WERI-Rb-1 (cell line): ENCODE measurements around the gene PRKCE.

Experiments used
- DNase-seq: peaks from one replicate; pipeline ENCODE4 v3.0.0-alpha.2; 2020
- H3K27ac ChIP-seq: fragments of 250-450 bp; sonication (Bioruptor Pico); 2 replicates; pipeline ENCODE4 v1.5.1; 2020; ENCODE audit warnings: mild to moderate bottlenecking, moderate library complexity
- H3K27me3 ChIP-seq: fragments of 250-450 bp; sonication (Bioruptor Pico); 2 replicates; pipeline ENCODE4 v1.5.1; 2021; ENCODE audit warnings: mild to moderate bottlenecking, low read depth, moderate library complexity; ENCODE audit not compliant: insufficient read depth, severe bottlenecking
- H3K36me3 ChIP-seq: fragments of 250-450 bp; sonication (Bioruptor Pico); 2 replicates; pipeline ENCODE4 v1.5.1; 2020; ENCODE audit warnings: mild to moderate bottlenecking, moderate library complexity
- H3K4me3 ChIP-seq: 2 replicates; pipeline ENCODE4 v1.5.1; 2011; ENCODE audit warnings: low read depth, mild to moderate bottlenecking, control low read depth, low read length
- H3K9me3 ChIP-seq: fragments of 250-450 bp; sonication (Bioruptor Pico); 2 replicates; pipeline ENCODE4 v1.5.1; 2021; ENCODE audit warnings: mild to moderate bottlenecking, moderate library complexity; ENCODE audit not compliant: severe bottlenecking
- TF ChIP-seq, protein P1 (sequence below): IDR thresholded peaks from 2 replicates; pipeline ENCODE4 v1.5.1; 2011; ENCODE audit warnings: low read depth, mild to moderate bottlenecking, control low read depth, inconsistent platforms, low read length

The PRKCE gene

DNA sequence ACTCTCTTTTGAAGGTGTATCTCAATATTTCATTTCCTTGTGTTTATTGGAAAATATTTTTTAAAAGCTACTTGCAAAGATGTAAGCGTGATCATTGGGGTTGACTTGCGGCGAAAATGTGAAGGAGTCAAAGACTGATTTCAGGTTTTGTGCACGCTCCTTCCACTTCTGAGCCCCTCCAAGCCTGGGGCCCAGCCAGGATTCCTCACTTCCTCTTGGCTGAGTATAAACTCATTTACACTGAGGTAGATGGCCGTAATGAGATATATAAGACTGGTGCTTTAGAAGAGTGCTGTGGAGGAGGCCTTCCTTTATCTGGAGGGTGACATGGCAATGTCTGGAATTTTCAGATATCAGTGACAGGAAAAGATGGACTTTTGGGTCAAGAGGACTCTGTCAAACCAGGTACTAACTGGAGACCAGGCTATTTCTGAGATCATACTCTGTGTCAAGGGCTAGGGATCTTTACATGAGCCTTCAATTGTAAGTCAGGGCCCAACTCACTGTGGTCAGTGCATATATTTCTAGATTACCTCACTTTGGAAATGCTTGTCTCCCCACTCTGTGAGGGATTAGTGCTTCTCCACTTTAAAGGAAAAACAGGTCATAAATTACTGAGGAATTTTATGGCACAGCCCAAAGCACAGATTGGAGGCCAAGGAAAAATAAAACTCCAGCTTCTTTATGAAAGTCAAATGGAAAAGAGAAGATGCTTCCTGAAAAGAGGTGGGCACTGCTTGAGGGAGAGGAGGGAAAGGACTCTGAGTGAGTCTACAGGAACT lies 22.8 kb downstream of the PRKCE start:
- Histone ChIP-seq H3K36me3 (no peaks in the 10 kb centered on the region), H3K27me3 (no peaks in the 10 kb centered on the region), H3K9me3 (no peaks in the 10 kb centered on the region), H3K4me3 (no peak overlapping the region), H3K27ac (no peak overlapping the region)
- TF ChIP-seq, protein P1, sequence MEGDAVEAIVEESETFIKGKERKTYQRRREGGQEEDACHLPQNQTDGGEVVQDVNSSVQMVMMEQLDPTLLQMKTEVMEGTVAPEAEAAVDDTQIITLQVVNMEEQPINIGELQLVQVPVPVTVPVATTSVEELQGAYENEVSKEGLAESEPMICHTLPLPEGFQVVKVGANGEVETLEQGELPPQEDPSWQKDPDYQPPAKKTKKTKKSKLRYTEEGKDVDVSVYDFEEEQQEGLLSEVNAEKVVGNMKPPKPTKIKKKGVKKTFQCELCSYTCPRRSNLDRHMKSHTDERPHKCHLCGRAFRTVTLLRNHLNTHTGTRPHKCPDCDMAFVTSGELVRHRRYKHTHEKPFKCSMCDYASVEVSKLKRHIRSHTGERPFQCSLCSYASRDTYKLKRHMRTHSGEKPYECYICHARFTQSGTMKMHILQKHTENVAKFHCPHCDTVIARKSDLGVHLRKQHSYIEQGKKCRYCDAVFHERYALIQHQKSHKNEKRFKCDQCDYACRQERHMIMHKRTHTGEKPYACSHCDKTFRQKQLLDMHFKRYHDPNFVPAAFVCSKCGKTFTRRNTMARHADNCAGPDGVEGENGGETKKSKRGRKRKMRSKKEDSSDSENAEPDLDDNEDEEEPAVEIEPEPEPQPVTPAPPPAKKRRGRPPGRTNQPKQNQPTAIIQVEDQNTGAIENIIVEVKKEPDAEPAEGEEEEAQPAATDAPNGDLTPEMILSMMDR: no peak
- no peak for DNase-seq

DNA sequence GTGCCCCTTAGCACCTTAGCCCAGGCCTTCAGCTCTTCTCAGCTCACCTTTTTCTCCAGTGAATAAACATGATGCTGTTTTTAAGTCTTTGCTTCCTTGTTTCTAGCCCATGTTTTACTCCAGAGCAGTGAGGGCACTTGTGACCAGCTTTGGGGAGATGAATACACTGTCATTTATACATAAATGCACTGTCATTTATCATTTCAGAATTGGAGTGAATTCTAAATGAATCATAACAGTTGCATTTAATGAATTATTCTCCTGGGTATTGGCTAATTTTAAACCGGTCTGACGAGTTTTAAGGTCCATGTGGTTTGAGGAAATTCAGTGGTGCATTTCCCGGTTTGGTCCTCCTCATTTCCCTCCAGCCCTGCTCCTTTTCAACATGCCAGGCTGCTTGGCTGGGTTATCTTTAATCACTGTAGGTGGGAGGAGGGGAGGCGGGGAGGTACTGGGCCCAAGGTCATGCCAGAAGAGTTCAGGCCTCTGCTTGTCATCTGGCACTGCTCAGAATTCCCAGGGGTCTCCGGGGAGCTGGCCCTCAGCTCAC lies 23.9 kb downstream of the PRKCE start:
- H3K9me3 ChIP-seq: no peaks in the 10 kb centered on the region
- no peak for DNase-seq
- H3K4me3 ChIP-seq: no peak overlapping the region
- H3K36me3 ChIP-seq: no peaks in the 10 kb centered on the region
- no peak overlapping the region for H3K27ac ChIP-seq
- no peaks in the 10 kb centered on the region for H3K27me3 ChIP-seq
- TF ChIP-seq, protein P1: no peak

DNA sequence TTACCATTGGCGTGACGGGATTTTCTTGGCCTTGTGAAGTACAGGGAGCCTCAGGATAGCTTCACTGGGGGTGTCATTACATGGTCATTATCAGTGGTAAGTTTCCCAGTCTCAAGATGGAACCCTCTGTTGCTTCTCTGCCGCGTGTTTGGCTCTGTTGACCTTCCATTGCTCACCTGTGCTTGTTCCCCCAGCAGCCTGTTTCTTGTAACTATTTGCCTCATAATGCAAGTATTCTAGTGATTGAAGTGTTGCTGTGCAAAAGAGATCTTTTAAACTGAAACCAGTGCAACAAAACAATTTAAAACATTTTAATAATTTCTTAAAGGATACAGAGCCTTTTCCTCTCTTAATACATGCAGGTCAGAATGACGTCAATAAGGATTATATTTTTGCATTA lies 24.6 kb downstream of the PRKCE start:
- no peaks in the 10 kb centered on the region for H3K36me3 ChIP-seq
- no peak for DNase-seq
- H3K27ac ChIP-seq: no peak overlapping the region
- TF ChIP-seq, protein P1: no peak
- H3K4me3 ChIP-seq: no peak overlapping the region
- no peaks in the 10 kb centered on the region for H3K27me3 ChIP-seq
- H3K9me3 ChIP-seq: no peaks in the 10 kb centered on the region

DNA sequence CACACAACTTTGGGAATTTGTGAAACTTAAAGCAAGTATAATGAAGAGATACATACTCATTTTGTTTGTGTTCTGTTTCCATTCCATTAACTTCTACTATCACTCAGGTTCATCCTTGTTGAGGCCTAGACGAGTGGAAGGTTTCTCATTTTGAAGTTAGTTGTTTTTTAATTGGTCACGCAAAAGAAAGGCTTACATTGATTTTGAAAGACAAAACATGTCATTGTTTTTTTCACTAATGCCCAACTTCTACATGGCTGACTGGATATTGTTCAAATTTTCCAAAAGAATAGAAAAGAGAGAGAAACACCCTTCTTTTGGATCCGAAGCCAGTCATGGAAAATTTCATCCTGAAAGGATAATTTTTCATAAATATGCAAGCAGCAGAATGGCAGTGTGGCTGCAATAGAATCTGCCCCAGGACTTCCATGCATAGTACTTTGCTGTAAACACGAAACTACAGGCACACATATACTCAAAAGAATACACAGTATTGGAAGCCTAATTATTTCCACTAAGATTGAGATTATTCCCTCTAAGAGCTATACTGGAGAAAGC lies 27.4 kb downstream of the PRKCE start:
- Histone ChIP-seq H3K27ac (no peak overlapping the region), H3K27me3 (no peaks in the 10 kb centered on the region), H3K9me3 (no peaks in the 10 kb centered on the region), H3K36me3 (no peaks in the 10 kb centered on the region), H3K4me3 (no peak overlapping the region)
- DNase-seq: no peak
- TF ChIP-seq, protein P1: no peak

DNA sequence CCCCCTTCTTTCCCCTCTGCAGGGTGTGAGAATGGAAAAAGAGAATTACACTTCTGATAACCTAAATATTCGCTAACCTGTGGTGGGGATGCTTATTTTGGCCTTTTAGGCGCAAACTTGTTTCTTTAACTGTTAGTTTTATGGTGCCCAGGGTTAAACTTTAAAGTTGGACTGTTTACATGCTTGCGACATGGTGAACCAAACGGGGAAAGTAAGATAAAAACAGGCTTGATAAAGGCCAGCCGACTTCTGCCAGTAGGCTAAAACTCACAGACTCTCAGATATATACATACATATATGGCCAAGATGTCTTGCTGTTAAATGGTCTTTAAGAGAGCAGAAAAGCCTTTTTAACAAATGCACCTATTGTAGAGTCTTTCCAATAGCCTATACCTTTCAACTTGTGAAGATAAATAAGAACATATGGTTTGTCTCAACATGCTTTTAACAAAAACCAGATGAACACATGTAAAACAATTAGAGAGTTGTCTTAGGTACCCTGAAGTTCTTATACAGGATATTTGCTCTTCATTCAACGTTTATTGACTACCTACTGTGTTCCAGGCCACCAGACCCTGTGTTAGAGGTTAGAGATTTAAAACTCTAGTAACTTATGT lies 29.0 kb downstream of the PRKCE start:
- Histone ChIP-seq H3K9me3 (no peaks in the 10 kb centered on the region), H3K36me3 (no peaks in the 10 kb centered on the region), H3K4me3 (no peak overlapping the region), H3K27me3 (no peaks in the 10 kb centered on the region), H3K27ac (no peak overlapping the region)
- TF ChIP-seq, protein P1: no peak
- no peak for DNase-seq
